Activated T-cell treated with anti-CD3 and anti-CD28 coated beads, Interleukin-2, amount 50 U/mL, for 24 hours (primary cell): Measurements from ENCODE around the gene GDPD3.

Source experiments
- DNase-seq: peaks from one replicate; pipeline ENCODE4 v3.0.0-alpha.2; 2020
- H3K27ac Mint-ChIP-seq: 2 replicates; pipeline ENCODE4 v1.8.0; 2020; ENCODE audit warnings: mild to moderate bottlenecking, mixed read lengths
- H3K27me3 Mint-ChIP-seq: 2 replicates; pipeline ENCODE4 v1.8.0; 2020; ENCODE audit warnings: mixed read lengths
- H3K36me3 Mint-ChIP-seq: 2 replicates; pipeline ENCODE4 v1.8.0; 2020; ENCODE audit warnings: low read depth, mixed read lengths
- H3K4me1 Mint-ChIP-seq: 2 replicates; pipeline ENCODE4 v1.8.0; 2020; ENCODE audit warnings: low read depth, mixed read lengths
- H3K4me3 Mint-ChIP-seq: 2 replicates; pipeline ENCODE4 v1.8.0; 2020; ENCODE audit warnings: mild to moderate bottlenecking, moderate library complexity, mixed read lengths
- H3K9me3 Mint-ChIP-seq: 2 replicates; pipeline ENCODE4 v1.8.0; 2020; ENCODE audit warnings: mixed read lengths

The GDPD3 gene

GRCh38 chr16:30083216-30084055, 29.9 kb downstream of the GDPD3 start:
- H3K27ac Mint-ChIP-seq, result peak overlapping the region; percentile 80
- no peaks in the 10 kb centered on the region for H3K27me3 Mint-ChIP-seq
- H3K36me3 Mint-ChIP-seq, result peaks cover 87% of the 10 kb centered on the region
- no peak overlapping the region for H3K4me3 Mint-ChIP-seq
- peaks cover 15% of the 10 kb centered on the region for H3K4me1 Mint-ChIP-seq
- no peaks in the 10 kb centered on the region for H3K9me3 Mint-ChIP-seq
- no peak for DNase-seq

DNA sequence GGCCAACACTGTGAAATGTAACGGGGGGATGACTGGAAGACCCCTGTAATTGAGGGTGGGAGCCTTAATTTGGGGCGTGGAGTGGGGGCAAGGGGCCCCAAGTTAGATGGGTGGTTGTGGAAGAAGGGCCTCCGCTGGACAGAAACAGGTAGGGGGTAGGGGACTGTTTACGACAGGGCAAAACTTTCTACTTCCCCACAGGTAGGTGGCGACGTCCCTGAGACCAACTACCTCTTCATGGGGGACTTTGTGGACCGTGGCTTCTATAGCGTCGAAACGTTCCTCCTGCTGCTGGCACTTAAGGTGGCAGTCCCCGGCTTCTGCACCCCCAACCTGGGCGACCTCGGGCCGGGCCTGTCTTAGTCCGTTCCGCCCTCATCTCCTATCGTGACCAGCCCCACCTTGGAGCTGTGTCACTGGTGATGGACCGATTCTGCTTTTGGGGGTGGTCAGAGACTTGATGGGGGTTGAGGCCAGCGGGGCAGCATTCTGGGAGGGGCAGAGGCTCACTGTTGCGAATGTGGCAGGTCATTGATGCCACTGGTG, 30.7 kb downstream of the GDPD3 start:
- H3K36me3 Mint-ChIP-seq, result peaks cover 92% of the 10 kb centered on the region
- no peaks in the 10 kb centered on the region for H3K9me3 Mint-ChIP-seq

DNA sequence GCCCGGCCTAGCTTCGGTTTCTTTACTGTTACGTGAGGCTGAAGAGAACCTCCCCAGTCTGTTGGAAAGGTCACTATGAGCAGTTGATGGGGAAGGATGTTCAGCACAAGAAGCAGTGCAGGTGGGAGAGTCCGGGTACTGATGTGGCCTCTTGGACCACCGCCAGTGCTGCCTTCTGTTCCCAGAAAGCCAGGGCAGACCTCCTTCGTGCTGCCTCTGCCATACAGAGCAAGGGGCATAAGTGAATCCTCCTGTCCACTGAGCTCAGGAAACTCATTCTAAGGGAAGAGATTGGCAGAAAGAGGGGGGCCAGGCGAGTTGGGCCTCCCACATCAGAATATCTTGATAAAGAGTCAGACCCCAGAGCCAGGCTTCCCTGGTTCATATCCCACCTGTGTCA, 33.9 kb downstream of the GDPD3 start:
- Mint-ChIP-seq H3K4me1 (peaks cover 44% of the 10 kb centered on the region), H3K36me3 (peaks cover 94% of the 10 kb centered on the region)
- DNase-seq, result no peak

More for the DNA sequence above, 30.7 kb downstream of the GDPD3 start:
- Mint-ChIP-seq H3K27me3 (no peaks in the 10 kb centered on the region), H3K4me1 (peaks cover 22% of the 10 kb centered on the region), H3K27ac (peak overlapping the region; percentile 53), H3K4me3 (no peak overlapping the region)
- DNase-seq, result no peak

DNA sequence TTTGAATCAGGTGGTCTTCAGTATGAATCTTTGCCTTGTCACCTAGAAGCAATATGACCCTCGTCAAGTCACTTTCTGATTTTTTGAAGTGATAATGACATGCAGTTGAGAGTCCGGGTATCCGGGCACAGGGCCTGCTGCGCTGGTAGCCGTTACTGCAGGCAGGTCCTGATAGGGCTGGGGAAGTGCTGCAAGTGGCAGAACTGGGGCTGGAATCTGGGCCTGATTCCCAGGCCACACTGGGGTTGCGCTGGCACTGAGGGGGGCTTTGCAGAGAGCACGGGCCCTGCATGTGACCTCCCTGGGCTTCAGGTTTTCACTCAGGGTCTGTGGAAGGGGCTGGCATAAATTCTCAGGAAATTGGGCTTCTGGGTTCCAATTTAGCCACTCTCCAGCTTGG, 34.6 kb downstream of the GDPD3 start:
- Mint-ChIP-seq H3K9me3 (no peaks in the 10 kb centered on the region), H3K36me3 (peaks cover 90% of the 10 kb centered on the region), H3K27me3 (no peaks in the 10 kb centered on the region), H3K4me1 (peaks cover 43% of the 10 kb centered on the region), H3K4me3 (no peak overlapping the region), H3K27ac (peak overlapping the region; percentile 97)
- DNase-seq, result no peak

More for the DNA sequence above, 33.9 kb downstream of the GDPD3 start:
- H3K27ac Mint-ChIP-seq, result peak overlapping the region; percentile 47
- no peak overlapping the region for H3K4me3 Mint-ChIP-seq
- H3K9me3 Mint-ChIP-seq, result no peaks in the 10 kb centered on the region
- H3K27me3 Mint-ChIP-seq, result no peaks in the 10 kb centered on the region

- no peaks in the 10 kb centered on the region for H3K27me3 Mint-ChIP-seq
- no peaks in the 10 kb centered on the region for H3K9me3 Mint-ChIP-seq
- H3K36me3 Mint-ChIP-seq, result peaks cover 85% of the 10 kb centered on the region
- peak overlapping the region; percentile 97 for H3K27ac Mint-ChIP-seq
- H3K4me3 Mint-ChIP-seq, result peak overlapping the region; percentile 89
- H3K4me1 Mint-ChIP-seq, result peaks cover 44% of the 10 kb centered on the region
- no peak for DNase-seq
Measured at GRCh38 chr16:30077656-30078055, 35.7 kb downstream of the GDPD3 start.

GRCh38 chr16:30076276-30076791, 37.0 kb downstream of the GDPD3 start:
- Mint-ChIP-seq H3K36me3 (peaks cover 85% of the 10 kb centered on the region), H3K27me3 (no peaks in the 10 kb centered on the region), H3K27ac (peak overlapping the region; percentile 97), H3K9me3 (no peaks in the 10 kb centered on the region), H3K4me3 (peak overlapping the region; percentile 89), H3K4me1 (peaks cover 46% of the 10 kb centered on the region)
- DNase-seq, result no peak

DNA sequence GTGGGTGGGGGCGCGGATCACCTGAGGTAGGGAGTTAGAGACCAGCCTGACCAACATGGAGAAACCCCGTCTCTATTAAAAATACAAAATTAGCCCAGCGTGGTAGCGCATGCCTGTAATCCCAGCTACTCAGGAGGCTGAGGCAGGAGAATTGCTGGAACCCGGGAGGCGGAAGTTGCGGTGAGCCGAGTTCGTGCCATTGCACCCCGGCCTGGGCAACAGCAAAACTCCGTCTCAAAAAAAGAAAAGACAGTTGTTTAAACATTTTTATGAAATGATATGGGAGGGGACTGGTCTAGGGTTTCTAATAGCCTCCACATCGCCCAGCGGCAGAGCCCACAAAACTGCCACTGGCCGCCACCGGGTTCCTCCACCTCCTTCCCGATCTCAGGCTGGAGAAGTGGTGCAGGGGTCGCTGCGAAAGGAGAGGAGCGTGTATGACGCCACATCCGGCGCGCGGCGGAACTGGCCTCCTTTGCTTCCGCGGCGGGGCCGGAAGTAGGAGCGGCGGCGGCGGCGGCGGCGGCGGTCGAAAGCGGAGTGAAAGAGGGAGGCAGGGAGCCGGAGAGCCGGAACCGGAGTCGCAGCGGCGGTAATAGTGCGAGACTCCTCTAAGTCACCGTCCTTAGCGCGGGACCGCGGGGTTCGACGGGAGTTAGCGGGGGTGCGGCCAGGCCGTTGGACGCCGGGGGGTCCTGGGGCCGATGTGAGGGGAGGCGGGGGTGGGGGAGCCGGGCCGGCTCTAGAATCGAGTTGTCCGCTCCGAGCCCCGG, 37.6 kb downstream of the GDPD3 start, which contains the start of gene PPP4C:
PPP4C (plus strand) TSS at position 492 of the 773 bp plus-strand sequence. CDS start 384 bp downstream, outside the sequence.
- Mint-ChIP-seq H3K27me3 (no peaks in the 10 kb centered on the region), H3K27ac (peak within 1 kb of the TSS; percentile 97), H3K36me3 (peaks cover 85% of the 10 kb centered on the region), H3K4me3 (peak within 1 kb of the TSS; percentile 89), H3K4me1 (peaks cover 46% of the 10 kb centered on the region), H3K9me3 (no peaks in the 10 kb centered on the region)
- DNase-seq, result peak; percentile 93

GRCh38 chr16:30070490-30070889, 42.8 kb downstream of the GDPD3 start:
- Mint-ChIP-seq H3K4me3 (no peak overlapping the region), H3K36me3 (peaks cover 85% of the 10 kb centered on the region), H3K4me1 (peaks cover 48% of the 10 kb centered on the region), H3K27me3 (no peaks in the 10 kb centered on the region), H3K27ac (peak overlapping the region; percentile 91), H3K9me3 (no peaks in the 10 kb centered on the region)
- no peak for DNase-seq

- H3K36me3 Mint-ChIP-seq, result peaks cover 87% of the 10 kb centered on the region
- H3K9me3 Mint-ChIP-seq, result no peaks in the 10 kb centered on the region
- H3K27ac Mint-ChIP-seq, result peak overlapping the region; percentile 91
- no peak for DNase-seq
- H3K4me3 Mint-ChIP-seq, result peak overlapping the region; percentile 53
- no peaks in the 10 kb centered on the region for H3K27me3 Mint-ChIP-seq
- H3K4me1 Mint-ChIP-seq, result peaks cover 44% of the 10 kb centered on the region
Measured at GRCh38 chr16:30069611-30070462, 43.5 kb downstream of the GDPD3 start.

DNA sequence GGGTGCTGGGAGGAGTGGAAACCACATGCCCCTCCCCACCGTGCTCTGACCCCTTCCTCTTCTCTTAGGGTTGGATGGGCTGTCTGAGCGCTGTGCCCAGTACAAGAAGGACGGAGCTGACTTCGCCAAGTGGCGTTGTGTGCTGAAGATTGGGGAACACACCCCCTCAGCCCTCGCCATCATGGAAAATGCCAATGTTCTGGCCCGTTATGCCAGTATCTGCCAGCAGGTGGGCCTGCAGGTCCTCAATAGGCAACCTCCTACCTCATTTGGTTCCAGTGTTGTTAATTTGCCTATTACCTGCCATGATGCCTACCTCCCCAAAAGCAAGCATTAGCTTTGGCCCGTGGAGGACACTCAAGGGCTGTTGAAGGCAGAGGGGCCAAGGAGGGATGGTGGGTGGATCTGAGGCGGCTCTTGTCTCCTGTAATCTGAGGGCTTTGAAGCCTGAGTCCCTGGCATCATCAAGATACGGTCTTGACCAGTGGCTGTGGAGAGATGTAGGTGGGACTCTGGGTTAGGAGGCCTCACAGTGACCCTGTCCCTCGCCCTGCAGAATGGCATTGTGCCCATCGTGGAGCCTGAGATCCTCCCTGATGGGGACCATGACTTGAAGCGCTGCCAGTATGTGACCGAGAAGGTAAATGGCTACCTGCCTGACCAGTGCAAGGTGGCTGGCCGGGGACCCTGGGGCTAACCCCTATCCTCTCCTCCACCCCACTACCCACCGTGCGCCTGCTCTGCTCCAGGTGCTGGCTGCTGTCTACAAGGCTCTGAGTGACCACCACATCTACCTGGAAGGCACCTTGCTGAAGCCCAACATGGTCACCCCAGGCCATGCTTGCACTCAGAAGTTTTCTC, 44.4 kb downstream of the GDPD3 start:
- Mint-ChIP-seq H3K27me3 (no peaks in the 10 kb centered on the region), H3K36me3 (peaks cover 89% of the 10 kb centered on the region), H3K9me3 (no peaks in the 10 kb centered on the region), H3K4me1 (peaks cover 42% of the 10 kb centered on the region), H3K4me3 (peak overlapping the region; percentile 53), H3K27ac (peak overlapping the region; percentile 91)
- peak; percentile 63 for DNase-seq

- DNase-seq, result no peak
- Mint-ChIP-seq H3K4me1 (peaks cover 46% of the 10 kb centered on the region), H3K27ac (peak overlapping the region; percentile 91), H3K4me3 (peak overlapping the region; percentile 53), H3K9me3 (no peaks in the 10 kb centered on the region), H3K36me3 (peaks cover 87% of the 10 kb centered on the region), H3K27me3 (no peaks in the 10 kb centered on the region)
Measured at GRCh38 chr16:30068333-30068732, 45.0 kb downstream of the GDPD3 start.

- DNase-seq, result no peak
- peak overlapping the region; percentile 99 for H3K27ac Mint-ChIP-seq
- H3K4me3 Mint-ChIP-seq, result peak overlapping the region; percentile 99
- H3K36me3 Mint-ChIP-seq, result peaks cover 83% of the 10 kb centered on the region
- H3K4me1 Mint-ChIP-seq, result peaks cover 49% of the 10 kb centered on the region
- H3K9me3 Mint-ChIP-seq, result no peaks in the 10 kb centered on the region
- no peaks in the 10 kb centered on the region for H3K27me3 Mint-ChIP-seq
Measured at GRCh38 chr16:30067584-30067916, 45.8 kb downstream of the GDPD3 start.
